Transverse colon (tissue), 4 donors: ENCODE measurements around the gene NOTUM.

ENCODE experiments used
- CTCF ChIP-seq, 5 experiments: fragments of 200-600 bp in 3 of 5; fragments of 450-650 bp in 2 of 5; sonication (generic) in 3 of 5; IDR thresholded peaks; 1 replicate in 2 of 5; 2 replicates in 3 of 5; pipeline ENCODE4 v1.5.1; 2016 to 2017; ENCODE audit warnings: antibody characterized with exemption in 5 of 5, inconsistent platforms in 3 of 5, mild to moderate bottlenecking in 2 of 5, moderate library complexity in 1 of 5
- POLR2A ChIP-seq: fragments of 450-650 bp; IDR thresholded peaks from one replicate; pipeline ENCODE4 v1.6.1; 2016; ENCODE audit warnings: antibody characterized with exemption, mild to moderate bottlenecking, moderate library complexity
- POLR2AphosphoS5 ChIP-seq, 3 donors: sonication (generic); formaldehyde crosslinking; IDR thresholded peaks; one replicate each; pipeline ENCODE4 v1.6.1; 2016; ENCODE audit warnings: antibody characterized with exemption in 3 of 3

- TF ChIP-seq CTCF (IDR thresholded peaks at IDR 0.05) (no peak), POLR2A (no peak), POLR2AphosphoS5 (IDR thresholded peaks at IDR 0.05) (no peak)
Observed at GRCh38 chr17:81990836-81991683, 30.1 kb upstream of the NOTUM start.
